Measurements from ENCODE around the gene TIGD4. TPM values are rescaled to one million over a fixed set of nuclear protein-coding genes. Genes with fewer than 3 reads are reported as not detected.
A peak's percentile ranks its signal among the peaks of the same experiment; 100 is the strongest.

TIGD4 gene
- total and polyA plus RNA-seq, 4 donors, result 0.33 to 2.1 (median 0.82) TPM

DNA sequence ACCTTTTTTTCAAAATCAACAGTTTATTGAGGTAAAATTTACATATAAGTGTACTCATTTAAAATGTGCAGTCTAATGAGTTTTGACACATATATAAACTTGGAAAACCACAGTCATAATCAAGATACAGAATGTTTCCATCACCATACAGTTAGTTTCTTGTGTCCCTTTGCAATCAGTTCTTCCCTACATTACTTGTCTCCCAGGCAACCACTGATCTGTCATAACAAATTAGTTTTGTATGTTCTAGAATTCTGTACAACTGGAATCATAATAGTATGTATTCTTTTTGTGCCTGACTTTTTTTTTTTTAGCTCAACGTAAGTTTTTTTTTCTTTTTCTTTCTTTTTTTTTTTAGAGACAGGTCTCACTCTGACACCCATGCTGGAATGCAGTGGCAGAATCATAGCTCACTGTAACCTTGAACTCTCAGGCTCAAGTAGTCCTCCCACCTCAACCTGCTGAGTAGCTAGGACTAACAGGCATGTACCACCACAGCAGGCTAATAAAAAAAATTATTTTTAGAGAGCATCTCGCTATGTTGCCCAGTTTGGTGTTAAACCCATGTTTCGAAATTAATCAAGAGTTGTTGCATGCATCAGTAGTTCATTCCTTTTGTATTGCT lies 27.1 kb upstream of the TIGD4 start:
- no peak overlapping the region for H3K4me3 ChIP-seq
- DNase-seq, result peak in 2 of 3 donors; percentile 31 to 40
- H3K4me1 ChIP-seq (ENCODE audit: control insufficient read depth in 5 of 5, insufficient read depth in 5 of 5, low read length in 5 of 5), result peaks cover 0 to 6% (median 3%) of the 10 kb centered on the region in 5 donors
- H3K9ac ChIP-seq (ENCODE audit: insufficient read depth in 1 of 2, low read length in 2 of 2), result no peak overlapping the region
- 83 to 91% methylated on average over 3 of the region's 3 CpGs for WGBS, 2 donors
- H3K36me3 ChIP-seq (ENCODE audit: control insufficient read depth in 4 of 4, insufficient read depth in 4 of 4, low read length in 4 of 4), result no peaks in the 10 kb centered on the region
- TF ChIP-seq, protein P1, sequence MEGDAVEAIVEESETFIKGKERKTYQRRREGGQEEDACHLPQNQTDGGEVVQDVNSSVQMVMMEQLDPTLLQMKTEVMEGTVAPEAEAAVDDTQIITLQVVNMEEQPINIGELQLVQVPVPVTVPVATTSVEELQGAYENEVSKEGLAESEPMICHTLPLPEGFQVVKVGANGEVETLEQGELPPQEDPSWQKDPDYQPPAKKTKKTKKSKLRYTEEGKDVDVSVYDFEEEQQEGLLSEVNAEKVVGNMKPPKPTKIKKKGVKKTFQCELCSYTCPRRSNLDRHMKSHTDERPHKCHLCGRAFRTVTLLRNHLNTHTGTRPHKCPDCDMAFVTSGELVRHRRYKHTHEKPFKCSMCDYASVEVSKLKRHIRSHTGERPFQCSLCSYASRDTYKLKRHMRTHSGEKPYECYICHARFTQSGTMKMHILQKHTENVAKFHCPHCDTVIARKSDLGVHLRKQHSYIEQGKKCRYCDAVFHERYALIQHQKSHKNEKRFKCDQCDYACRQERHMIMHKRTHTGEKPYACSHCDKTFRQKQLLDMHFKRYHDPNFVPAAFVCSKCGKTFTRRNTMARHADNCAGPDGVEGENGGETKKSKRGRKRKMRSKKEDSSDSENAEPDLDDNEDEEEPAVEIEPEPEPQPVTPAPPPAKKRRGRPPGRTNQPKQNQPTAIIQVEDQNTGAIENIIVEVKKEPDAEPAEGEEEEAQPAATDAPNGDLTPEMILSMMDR (IDR thresholded peaks at IDR 0.05; ENCODE audit: control extremely low read depth, extremely low read depth), result no peak
- H3K9me3 ChIP-seq (ENCODE audit: control insufficient read depth in 4 of 4, insufficient read depth in 3 of 4, low read length in 3 of 4), result no peaks in the 10 kb centered on the region
- no peak overlapping the region for H3K27ac ChIP-seq (ENCODE audit: low read depth in 1 of 2, low read length in 1 of 2)
- no peak for ATAC-seq (ENCODE audit: insufficient read depth, low FRiP score)
- no peaks in the 10 kb centered on the region for H3K27me3 ChIP-seq (ENCODE audit: control insufficient read depth in 3 of 3, insufficient read depth in 3 of 3, low read length in 2 of 3)

- peak; percentile 22 to 62 (median 43) for DNase-seq
- Histone ChIP-seq H3K9ac (ENCODE audit: insufficient read depth in 1 of 2, low read length in 2 of 2) (no peak overlapping the region), H3K4me3 (no peak overlapping the region), H3K27me3 (ENCODE audit: control insufficient read depth in 3 of 3, insufficient read depth in 3 of 3, low read length in 2 of 3) (no peaks in the 10 kb centered on the region), H3K4me1 (ENCODE audit: control insufficient read depth in 5 of 5, insufficient read depth in 5 of 5, low read length in 5 of 5) (peaks cover 0 to 6% (median 6%) of the 10 kb centered on the region in 5 donors), H3K9me3 (ENCODE audit: control insufficient read depth in 4 of 4, insufficient read depth in 3 of 4, low read length in 3 of 4) (no peaks in the 10 kb centered on the region), H3K36me3 (ENCODE audit: control insufficient read depth in 4 of 4, insufficient read depth in 4 of 4, low read length in 4 of 4) (no peaks in the 10 kb centered on the region), H3K27ac (ENCODE audit: low read depth in 1 of 2, low read length in 1 of 2) (no peak overlapping the region)
- TF ChIP-seq, protein P1 (IDR thresholded peaks at IDR 0.05; ENCODE audit: control extremely low read depth, extremely low read depth), result no peak
- WGBS, 2 donors, result 55 to 65% methylated on average over 2 of the region's 2 CpGs
- no peak for ATAC-seq (ENCODE audit: insufficient read depth, low FRiP score)
These were observed 26.3 kb upstream of the TIGD4 start for GRCh38 chr4:152805818-152806217.

GRCh38 chr4:152805071-152805650 lies 25.6 kb upstream of the TIGD4 start:
- Histone ChIP-seq H3K4me3 (no peak overlapping the region), H3K9me3 (ENCODE audit: control insufficient read depth in 4 of 4, insufficient read depth in 3 of 4, low read length in 3 of 4) (no peaks in the 10 kb centered on the region), H3K4me1 (ENCODE audit: control insufficient read depth in 5 of 5, insufficient read depth in 5 of 5, low read length in 5 of 5) (peaks cover 0 to 6% (median 6%) of the 10 kb centered on the region in 5 donors), H3K27me3 (ENCODE audit: control insufficient read depth in 3 of 3, insufficient read depth in 3 of 3, low read length in 2 of 3) (no peaks in the 10 kb centered on the region), H3K36me3 (ENCODE audit: control insufficient read depth in 4 of 4, insufficient read depth in 4 of 4, low read length in 4 of 4) (no peaks in the 10 kb centered on the region), H3K9ac (ENCODE audit: insufficient read depth in 1 of 2, low read length in 2 of 2) (no peak overlapping the region), H3K27ac (ENCODE audit: low read depth in 1 of 2, low read length in 1 of 2) (no peak overlapping the region)
- WGBS, 2 donors, result 95 to 100% methylated on average over 2 of the region's 2 CpGs
- TF ChIP-seq, protein P1 (IDR thresholded peaks at IDR 0.05; ENCODE audit: control extremely low read depth, extremely low read depth), result no peak
- ATAC-seq (ENCODE audit: insufficient read depth, low FRiP score) (no peak), DNase-seq (no peak)
